SK-N-MC (cell line): ENCODE measurements around the gene GON4L.
A peak's percentile ranks its signal among the peaks of the same experiment; 100 is the strongest.
"Not testable (repeated sequence)": the region's sequence is repeated elsewhere in the genome, so short reads cannot be mapped to it uniquely, and the experiment has no call there.

ENCODE experiments used
- DNase-seq: peaks from one replicate; pipeline ENCODE4 v3.0.0-alpha.2; 2011; ENCODE audit warnings: low read depth, low spot score
- H3K27ac ChIP-seq: fragments of 200-600 bp; sonication (generic); 2 replicates; pipeline ENCODE4 v1.5.1; 2016; ENCODE audit warnings: mixed run types
- H3K36me3 ChIP-seq: fragments of 200-600 bp; sonication (generic); 2 replicates; pipeline ENCODE4 v1.6.1; 2017; ENCODE audit warnings: antibody characterized with exemption, low read length, mixed read lengths; ENCODE audit not compliant: insufficient read depth
- H3K4me3 ChIP-seq: fragments of 200-600 bp; sonication (generic); 2 replicates; pipeline ENCODE4 v1.5.1; 2016
- H3K9ac ChIP-seq: fragments of 200-600 bp; sonication (generic); 2 replicates; pipeline ENCODE4 v1.8.0; 2017; ENCODE audit warnings: mixed run types, mixed read lengths; ENCODE audit not compliant: insufficient read length
- H3K9me3 ChIP-seq: fragments of 200-600 bp; sonication (generic); 2 replicates; pipeline ENCODE4 v1.6.1; 2017; ENCODE audit warnings: low read depth, mild to moderate bottlenecking, antibody characterized with exemption, low read length, moderate library complexity, mixed read lengths
- EZH2 ChIP-seq: fragments of 200-600 bp; sonication (generic); IDR thresholded peaks from one replicate; pipeline ENCODE4 v1.6.1; 2017; ENCODE audit warnings: antibody characterized with exemption
- FOXP2 ChIP-seq: optimal IDR thresholded peaks from 2 replicates; pipeline ENCODE3; 2011; ENCODE audit warnings: mild to moderate bottlenecking, moderate library complexity; ENCODE audit not compliant: insufficient read depth; ENCODE audit errors: extremely low read length, control extremely low read depth
- POLR2AphosphoS5 ChIP-seq: IDR thresholded peaks from 2 replicates; pipeline ENCODE4 v1.6.1; 2012; ENCODE audit warnings: mild to moderate bottlenecking, low read depth, low read length, borderline replicate concordance

Gene GON4L

DNA sequence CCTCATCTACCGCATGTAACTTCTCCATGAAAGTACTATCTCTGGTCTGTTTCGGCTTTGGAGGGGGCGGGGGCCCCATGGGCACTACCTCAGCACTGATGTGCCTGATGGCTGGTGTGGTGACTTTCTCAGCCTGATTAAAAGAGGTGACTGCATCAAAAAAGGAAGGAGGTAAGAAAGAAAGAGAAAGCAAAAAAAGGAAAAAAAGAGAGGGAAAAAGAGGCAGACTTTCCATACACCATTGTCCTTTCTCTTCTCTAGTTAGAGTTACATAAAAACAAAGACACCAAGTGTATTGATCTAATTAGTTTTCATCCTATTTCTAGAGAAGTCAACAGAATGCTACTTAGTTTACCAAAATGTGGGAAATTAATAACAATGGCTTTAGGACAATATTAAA is 43.3 kb downstream of the GON4L start:
- TF ChIP-seq FOXP2 (no peak), POLR2AphosphoS5 (no peak), EZH2 (no peak)
- no peaks in the 10 kb centered on the region for H3K9me3 ChIP-seq
- peaks cover 57% of the 10 kb centered on the region for H3K36me3 ChIP-seq

DNA sequence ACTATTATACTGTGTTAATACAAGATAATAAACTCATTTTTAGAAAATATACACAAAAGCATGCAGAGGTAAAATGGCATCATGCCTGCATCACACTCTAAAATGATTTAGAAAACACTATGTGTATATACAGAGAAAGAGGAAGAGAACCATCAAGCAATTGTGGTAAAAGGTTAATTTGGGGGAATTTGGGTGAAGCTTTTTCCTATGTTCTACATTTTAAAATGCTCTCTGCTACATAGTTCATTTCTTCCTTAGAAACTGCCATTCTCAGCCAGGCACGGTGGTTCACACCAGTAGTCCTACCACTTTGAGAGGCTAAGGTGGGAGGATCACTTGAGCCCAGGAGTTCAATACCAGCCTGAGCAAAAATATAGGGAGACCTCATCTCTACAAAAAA is 44.1 kb downstream of the GON4L start:
- peaks cover 52% of the 10 kb centered on the region for H3K36me3 ChIP-seq

More for the DNA sequence above, 43.3 kb downstream of the GON4L start:
- DNase-seq, result no peak
- Histone ChIP-seq H3K4me3 (no peak overlapping the region), H3K27ac (peak overlapping the region; percentile 54; the same call in 1 of the 2 replicates), H3K9ac (no peak overlapping the region)

DNA sequence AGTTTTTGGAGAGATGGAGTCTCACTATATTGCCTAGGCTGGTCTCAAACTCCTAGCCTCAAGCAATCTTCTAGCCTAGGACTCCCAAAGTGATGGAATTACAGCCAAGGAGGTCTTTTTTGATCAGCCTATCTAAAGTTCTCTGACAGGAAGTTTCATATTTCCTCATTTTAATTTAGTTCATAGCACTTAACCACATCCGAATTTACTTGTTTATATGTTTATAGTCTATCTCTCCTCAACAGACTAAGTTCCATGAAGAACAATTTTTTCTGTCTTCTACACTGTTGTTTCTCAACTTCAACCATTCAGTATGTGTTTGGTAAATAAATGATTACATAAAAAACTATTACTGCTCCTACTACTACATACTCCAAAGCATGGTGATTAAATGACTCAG is 47.9 kb downstream of the GON4L start:
- Histone ChIP-seq H3K9me3 (no peaks in the 10 kb centered on the region), H3K27ac (no peak overlapping the region), H3K9ac (no peak overlapping the region), H3K36me3 (peaks cover 46% of the 10 kb centered on the region), H3K4me3 (no peak overlapping the region)
- TF ChIP-seq FOXP2, result no peak
- TF ChIP-seq POLR2AphosphoS5, result no peak
- TF ChIP-seq EZH2, result no peak
- DNase-seq, result no peak

More for the DNA sequence above, 44.1 kb downstream of the GON4L start:
- TF ChIP-seq POLR2AphosphoS5, result no peak
- TF ChIP-seq FOXP2, result no peak
- TF ChIP-seq EZH2, result no peak
- H3K9me3 ChIP-seq, result no peaks in the 10 kb centered on the region
- H3K4me3 ChIP-seq, result no peak overlapping the region
- H3K27ac ChIP-seq, result no peak overlapping the region
- DNase-seq, result no peak
- H3K9ac ChIP-seq, result no peak overlapping the region

DNA sequence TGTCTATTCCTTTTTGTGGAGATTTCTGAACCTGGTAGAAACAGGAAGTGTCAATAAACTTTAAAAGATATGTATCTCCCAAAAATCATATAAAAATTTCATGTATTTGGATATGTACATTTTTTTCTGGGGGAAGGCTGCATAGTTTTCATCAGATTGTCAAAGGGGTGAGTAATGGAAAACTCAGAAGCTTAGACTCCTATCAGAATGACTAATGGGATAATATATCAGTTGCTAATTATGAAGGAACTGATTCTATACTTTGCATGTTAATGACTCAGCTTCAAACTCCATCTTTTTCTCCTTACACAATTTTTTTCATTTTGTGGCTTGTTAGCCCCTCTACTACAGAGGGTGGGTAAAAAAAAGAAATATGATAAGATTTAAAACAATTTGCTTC is 55.9 kb downstream of the GON4L start:
- peaks cover 36% of the 10 kb centered on the region for H3K36me3 ChIP-seq
- H3K9me3 ChIP-seq, result no peaks in the 10 kb centered on the region
- H3K4me3 ChIP-seq, result no peak overlapping the region
- no peak for TF ChIP-seq EZH2
- no peak for TF ChIP-seq FOXP2
- no peak for TF ChIP-seq POLR2AphosphoS5
- H3K27ac ChIP-seq, result peak overlapping the region; percentile 60; the same call in 1 of the 2 replicates
- no peak overlapping the region for H3K9ac ChIP-seq
- no peak for DNase-seq

DNA sequence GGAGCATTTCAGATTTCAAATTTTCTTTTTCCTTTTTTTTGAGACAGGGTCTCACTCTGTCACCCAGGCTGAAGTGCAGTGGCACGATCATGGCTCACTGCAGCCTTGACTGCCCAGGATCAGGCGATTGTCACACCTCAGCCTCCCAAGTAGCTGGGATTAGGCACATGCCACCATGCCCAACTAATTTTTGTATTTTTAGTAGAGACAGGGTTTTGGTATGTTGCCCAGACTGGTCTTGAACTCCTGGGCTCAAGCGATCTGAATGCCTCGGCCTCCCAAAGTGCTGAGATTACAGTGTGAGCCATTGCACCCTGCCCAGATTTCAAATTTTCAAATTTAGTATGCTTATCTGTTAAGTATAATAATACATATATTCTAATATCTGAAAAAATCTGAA is 61.4 kb downstream of the GON4L start:
- not testable (repeated sequence) for DNase-seq, H3K27ac ChIP-seq, H3K9me3 ChIP-seq, H3K9ac ChIP-seq, H3K4me3 ChIP-seq
- H3K36me3 ChIP-seq, result peaks cover 32% of the 10 kb centered on the region

DNA sequence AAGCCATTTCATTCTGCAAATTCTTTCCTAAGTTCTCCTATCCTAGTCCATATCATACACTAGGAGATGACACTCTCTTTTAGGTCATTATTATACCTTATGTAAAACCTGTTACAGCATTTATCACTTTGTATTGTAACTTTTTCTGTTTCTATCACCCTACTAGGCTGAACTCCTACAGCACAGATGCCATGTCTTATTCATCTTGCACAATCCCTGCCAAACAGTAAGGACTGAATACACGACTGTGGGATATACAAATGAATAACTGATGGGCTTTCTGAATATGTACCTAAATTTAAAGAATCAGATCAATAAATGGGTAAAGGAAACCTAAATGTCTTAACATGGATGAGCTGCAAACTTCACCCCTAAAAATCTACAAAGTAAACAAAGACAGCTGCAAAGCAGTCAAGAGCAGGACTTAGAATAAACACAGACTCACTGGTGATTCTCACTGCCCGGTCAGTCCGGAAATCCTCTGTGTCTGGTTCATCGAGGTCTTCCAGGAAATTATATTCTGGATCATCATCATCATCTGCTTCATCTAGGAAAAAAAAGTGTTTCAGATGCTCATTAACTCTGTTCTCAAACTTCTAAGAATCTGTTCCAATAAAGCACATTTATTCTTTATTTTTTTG is 62.3 kb downstream of the GON4L start:
- no peak overlapping the region for H3K9ac ChIP-seq
- H3K27ac ChIP-seq, result no peak overlapping the region
- TF ChIP-seq POLR2AphosphoS5, result no peak
- no peak for TF ChIP-seq FOXP2
- TF ChIP-seq EZH2, result no peak
- no peaks in the 10 kb centered on the region for H3K9me3 ChIP-seq
- H3K36me3 ChIP-seq, result peaks cover 31% of the 10 kb centered on the region
- no peak for DNase-seq
- H3K4me3 ChIP-seq, result no peak overlapping the region

DNA sequence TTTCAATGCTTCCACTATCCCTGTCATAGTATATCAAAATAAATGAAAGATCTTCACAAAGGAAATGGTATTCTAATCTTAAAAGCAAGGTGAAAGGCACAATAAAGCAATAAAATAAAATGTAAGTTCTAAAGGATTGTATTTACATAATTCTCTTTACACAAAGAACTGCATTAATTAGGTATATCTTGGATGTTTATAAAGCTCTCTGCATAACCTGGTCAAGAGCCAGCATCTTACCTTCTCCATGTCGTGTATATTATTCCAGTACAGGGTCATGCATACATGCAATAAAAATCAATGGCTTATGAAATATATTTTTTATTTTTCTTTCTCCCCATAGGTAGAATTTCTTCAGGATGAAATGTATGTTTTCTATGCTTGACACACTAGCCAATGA is 63.8 kb downstream of the GON4L start:
- H3K36me3 ChIP-seq, result peaks cover 23% of the 10 kb centered on the region
- no peak for DNase-seq
- TF ChIP-seq POLR2AphosphoS5 (no peak), EZH2 (no peak), FOXP2 (no peak)

DNA sequence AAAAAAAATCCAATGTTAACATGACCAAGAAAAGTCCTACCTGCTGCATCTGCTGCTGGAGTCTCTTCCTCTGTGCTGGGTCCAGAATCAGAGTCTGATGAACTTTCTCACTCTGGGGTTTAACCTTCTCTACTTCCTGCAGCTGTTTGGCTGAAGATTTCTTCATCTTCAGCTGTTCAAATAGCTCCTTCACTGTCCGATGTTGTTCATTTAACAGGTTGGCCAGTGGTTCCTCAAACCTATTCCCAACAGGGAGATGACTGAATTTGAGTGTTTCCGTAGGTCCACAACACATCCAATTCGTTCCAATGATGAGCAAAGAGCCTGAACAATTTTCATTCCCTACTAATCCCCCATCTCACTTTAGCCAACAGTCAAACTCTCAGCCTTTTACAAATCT is 79.4 kb downstream of the GON4L start:
- DNase-seq, result no peak

More for the DNA sequence above, 63.8 kb downstream of the GON4L start:
- Histone ChIP-seq H3K4me3 (no peak overlapping the region), H3K9ac (no peak overlapping the region), H3K27ac (no peak overlapping the region), H3K9me3 (no peaks in the 10 kb centered on the region)

DNA sequence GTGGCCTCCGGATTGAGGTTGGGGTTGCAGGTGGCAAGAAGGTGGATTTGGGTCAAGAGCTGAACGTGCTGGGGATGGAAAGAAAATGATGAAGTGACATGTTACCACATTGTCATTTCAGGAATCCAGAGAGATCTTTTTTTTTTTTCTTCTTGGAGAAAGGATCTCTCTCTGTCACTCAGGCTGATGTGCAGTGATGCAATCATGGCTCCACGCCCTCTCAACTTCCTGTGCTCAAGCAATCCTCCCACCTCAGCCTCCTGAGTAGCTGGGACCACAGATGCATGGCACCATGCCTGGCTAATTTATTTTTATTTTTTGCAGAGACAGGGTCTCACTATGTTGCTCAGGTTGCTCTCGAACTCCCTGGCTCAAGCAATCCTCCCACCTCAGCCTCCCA is 80.6 kb downstream of the GON4L start:
- DNase-seq, result no peak
- Histone ChIP-seq H3K9me3 (no peaks in the 10 kb centered on the region), H3K36me3 (peaks cover 41% of the 10 kb centered on the region), H3K4me3 (no peak overlapping the region), H3K27ac (no peak overlapping the region), H3K9ac (no peak overlapping the region)
- TF ChIP-seq EZH2, result no peak
- no peak for TF ChIP-seq POLR2AphosphoS5
- TF ChIP-seq FOXP2, result no peak

More for the DNA sequence above, 79.4 kb downstream of the GON4L start:
- Histone ChIP-seq H3K4me3 (no peak overlapping the region), H3K27ac (no peak overlapping the region), H3K36me3 (peaks cover 31% of the 10 kb centered on the region), H3K9me3 (no peaks in the 10 kb centered on the region), H3K9ac (no peak overlapping the region)
- TF ChIP-seq FOXP2 (no peak), POLR2AphosphoS5 (no peak), EZH2 (no peak)
